Activated effector memory CD4-positive, alpha-beta T cell treated with Interleukin-2 at 50 U/mL for 16 hours (primary cell): ENCODE results near the gene EVA1B.
A peak's percentile ranks its signal among the peaks of the same experiment; 100 is the strongest.

Experiments used
- DNase-seq: peaks from one replicate; pipeline ENCODE4 v3.0.0-alpha.2; 2020

Gene EVA1B

GRCh38 chr1:36345353-36345752, 21.9 kb upstream of the EVA1B start:
- no peak for DNase-seq

DNA sequence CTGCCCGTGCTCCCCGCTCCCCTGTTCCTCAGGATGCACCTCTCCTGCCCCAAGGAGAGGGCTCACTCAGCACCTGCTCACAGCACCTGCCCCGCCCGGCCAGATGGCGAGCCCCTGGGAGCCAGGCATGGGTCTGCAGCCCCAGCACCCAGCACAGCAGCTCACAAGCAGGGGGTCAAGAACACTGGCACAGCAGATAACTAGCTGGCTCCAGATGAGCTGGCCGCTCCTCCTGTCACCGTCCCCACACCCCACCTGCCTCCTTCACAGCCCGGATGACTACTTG, 20.9 kb upstream of the EVA1B start:
- no peak for DNase-seq

DNA sequence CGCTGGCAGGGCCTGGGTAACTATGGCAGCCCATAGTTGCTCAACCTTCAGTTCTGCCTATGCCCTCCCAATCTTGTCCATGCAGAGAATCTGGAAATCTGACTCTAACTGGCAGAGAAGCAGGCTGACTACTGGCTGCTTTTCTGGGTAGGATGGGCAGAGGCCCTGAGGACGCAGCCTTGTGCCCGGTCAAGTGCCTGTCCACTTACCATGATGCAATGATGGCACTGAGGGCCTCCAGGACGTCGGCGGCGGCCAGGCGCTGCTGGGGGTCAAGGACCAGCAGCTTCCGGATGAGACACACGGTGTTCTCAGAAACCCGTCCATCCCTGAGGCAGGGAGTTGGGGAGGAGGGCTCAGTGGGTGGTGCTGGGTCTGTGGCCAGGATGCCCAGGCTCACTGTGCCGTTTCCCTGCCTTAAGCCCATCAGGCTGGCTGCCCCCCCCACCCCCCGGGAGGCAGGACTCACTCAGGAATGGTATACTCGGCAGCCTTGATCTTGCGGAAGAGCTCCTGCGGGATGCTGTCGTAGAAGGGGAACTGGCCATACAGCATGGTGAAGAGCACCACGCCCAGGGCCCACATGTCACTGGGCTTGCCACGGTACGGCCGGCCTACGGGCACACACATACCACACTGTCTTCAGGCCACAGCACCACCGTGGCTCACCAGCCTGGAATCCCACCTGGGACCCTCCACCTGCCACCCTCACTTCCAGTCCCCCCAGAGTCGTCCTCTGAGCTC, 20.4 kb upstream of the EVA1B start:
- no peak for DNase-seq

DNA sequence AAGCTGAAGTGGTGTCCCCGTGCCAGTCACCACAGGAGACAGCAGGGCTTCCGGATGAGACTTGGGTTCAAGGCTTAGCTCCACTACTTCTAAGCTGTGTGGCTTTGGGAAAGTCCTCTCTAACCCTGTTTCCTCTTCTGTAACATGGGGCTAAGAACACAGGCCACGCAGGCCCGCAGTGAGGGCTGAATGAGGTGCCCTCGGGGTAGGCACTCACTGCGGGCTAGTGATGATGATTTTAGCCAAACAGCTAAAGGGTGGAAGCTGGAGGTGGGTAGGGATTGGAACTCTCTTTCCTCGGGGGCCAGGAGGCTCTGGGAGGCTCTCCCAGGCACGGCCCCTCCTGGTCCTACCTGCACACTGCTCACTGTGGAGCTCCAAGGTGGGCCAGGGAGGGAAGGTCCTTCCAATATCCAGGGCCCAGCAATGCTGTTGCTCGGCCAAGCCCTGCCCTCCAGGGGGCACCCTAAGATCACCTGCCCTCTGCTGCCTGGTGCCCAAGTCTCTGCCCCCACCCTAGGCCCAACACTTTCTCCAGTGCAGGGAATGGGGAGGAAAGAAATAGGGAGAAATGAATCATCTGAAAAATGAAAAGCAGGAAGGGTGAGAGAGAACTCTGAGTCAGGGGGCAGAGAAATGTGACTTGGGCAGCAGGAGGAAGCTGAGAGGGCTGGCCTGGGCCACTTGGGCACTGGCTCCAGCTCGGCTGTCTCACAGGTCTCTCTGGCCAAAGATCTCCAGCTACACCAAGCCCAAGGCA, 19.2 kb upstream of the EVA1B start:
- DNase-seq, result peak; percentile 40

GRCh38 chr1:36341626-36342320, 18.3 kb upstream of the EVA1B start:
- no peak for DNase-seq

GRCh38 chr1:36339615-36340014, 16.2 kb upstream of the EVA1B start:
- no peak for DNase-seq

DNA sequence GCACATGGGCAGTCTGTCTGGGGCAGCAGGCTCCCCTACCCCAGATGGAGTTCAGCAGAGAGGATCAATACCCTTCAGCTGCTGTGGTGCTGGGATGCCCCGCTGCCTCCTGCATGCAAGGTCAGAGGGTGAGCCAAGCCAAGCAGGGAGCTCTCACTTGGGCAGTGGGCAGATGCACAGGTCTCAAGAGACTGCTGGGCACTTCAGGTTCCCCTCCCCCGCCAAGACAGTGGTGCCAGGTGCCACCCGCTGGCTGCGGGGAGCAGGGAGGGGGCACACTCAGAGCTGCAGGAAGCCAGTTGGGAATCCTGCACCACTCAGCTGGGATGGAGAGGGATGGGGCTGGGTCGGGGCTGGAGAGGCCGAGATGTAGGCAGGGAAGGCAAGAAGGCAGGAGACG, 15.8 kb upstream of the EVA1B start:
- no peak for DNase-seq

- DNase-seq, result no peak
Observed at GRCh38 chr1:36337830-36338229, 14.4 kb upstream of the EVA1B start.

DNA sequence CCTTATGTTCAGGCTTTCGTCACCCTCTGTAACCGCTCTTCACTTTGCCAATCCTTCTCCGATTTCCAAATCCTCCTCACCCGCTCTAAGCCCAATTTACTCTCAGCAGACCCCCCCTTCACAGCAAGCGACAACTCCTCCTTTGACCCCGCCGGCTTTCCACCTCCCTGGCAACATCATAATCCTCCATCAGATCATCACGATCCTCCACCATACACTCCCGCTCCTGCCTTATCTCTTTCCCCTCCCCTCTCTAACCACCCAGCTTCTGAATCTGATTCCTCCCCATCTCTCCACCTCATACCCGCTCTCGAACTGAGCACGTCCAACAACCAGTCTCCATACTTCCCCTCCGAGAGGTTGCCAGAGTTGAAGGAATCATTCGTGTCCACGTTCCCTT, 7.5 kb upstream of the EVA1B start:
- DNase-seq, result no peak

DNA sequence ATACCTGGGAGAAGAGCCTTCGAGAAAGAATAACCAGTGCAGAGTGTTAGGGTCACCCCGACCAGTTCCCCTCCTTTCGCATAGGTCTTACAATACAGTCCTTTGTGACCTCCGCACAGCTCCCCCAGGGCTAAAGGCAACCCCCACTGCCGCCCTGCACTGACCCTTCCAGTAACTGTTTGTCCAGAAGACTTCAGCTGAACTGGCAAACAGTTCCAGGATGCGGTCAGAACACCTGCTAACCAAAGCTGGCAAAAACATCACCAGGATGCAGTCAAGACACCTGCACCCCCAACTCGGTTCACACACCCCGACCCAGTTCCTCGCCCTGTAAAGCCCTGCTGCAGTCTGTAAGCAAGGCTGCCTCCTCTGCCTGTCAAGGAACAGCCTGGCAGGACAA, 6.4 kb upstream of the EVA1B start:
- no peak for DNase-seq

DNA sequence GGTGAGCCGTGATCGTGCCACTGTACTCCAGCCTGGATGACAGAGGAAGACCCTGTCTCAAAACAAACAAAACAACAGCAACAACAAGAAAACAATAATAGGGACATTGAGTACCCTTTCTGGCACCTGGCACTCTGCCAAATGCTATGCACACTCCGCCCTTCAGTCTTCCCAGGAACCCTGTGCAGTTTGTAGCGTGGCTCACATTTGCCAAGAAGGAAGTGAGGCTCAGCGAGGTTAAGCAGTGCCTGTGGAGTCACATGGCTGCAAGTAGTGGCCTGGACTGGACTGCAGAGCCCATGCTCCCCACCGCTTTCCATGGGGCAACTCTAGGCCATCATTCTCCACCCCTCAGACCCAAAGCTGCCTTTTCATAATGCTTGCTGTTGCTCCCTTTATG, 5.3 kb upstream of the EVA1B start:
- no peak for DNase-seq

GRCh38 chr1:36328088-36328480, 4.6 kb upstream of the EVA1B start:
- DNase-seq, result no peak

DNA sequence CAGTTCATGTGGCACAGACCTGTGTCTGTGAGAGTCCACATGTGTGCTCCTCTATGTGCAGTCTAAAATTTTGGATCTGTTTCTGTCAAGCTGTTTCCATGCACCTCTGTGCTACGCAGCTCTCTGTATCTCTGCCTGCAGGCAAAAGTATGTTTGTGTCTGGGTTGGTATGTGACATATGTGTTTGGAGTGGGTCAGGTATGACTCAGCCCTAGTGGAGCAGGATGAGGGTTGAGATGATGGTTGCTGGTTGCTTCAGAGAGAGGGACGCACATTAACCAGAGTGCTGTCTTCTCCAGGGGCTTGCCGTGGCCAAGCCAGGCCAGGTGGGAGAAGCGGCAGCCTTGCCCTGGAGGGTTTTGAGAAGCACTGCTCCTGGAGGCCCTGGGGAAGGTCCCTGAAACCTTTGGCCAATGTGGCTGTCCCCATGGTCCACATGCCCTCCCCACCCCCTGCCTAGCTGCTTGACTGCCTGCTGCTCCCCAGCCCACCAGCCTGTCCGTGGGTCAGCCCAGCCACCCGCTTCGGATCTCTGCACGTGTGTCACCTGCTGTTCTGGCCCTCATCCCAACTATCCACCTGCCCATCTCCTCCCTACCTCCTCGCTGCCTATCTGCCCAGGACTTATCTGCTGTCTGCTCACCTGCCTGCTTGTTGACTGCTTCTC, 4.1 kb upstream of the EVA1B start:
- no peak for DNase-seq

GRCh38 chr1:36326499-36326898, 3.1 kb upstream of the EVA1B start:
- no peak for DNase-seq

GRCh38 chr1:36324353-36324703, 883 bp upstream of the EVA1B start:
- DNase-seq, result no peak

- peak; percentile 8 for DNase-seq
Observed at GRCh38 chr1:36322786-36323635, 434 bp downstream of the EVA1B start.

DNA sequence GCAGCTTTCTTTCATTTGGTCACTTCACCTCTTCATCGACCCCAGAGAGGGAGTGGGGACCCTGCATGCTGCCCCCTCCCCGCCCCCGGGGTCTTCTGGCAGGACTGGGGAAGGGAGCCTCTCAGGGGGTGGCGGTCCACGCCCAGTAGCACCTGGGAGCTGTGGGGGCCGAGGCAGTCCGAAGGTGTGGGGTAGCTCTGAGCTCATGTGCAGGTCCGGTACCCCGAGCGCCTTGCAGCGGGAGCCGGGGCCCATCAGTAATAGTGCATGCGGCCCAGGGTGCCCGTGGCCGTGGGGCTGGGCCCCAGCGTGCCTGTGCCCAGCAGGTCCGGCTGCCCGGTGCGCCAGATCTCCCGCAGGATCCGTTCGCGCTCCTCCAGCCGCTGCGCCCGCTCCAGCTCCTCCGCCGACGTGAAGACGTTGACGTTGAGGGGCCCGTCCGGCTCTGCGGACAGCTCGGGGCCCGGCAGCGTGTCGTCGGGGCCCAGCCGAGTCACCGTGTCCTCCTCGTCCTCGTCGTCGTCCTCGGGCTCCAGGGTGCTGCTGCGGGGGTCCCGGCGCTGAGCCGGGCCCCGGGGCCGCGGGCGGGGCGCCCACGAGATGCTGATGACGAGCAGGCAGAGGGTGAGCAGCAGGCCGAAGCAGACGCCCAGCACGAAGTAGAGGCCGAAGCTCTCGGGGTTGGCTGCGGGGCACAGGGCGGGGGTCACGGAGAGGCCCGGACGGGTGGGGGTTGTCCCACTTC, 1.2 kb downstream of the EVA1B start:
- no peak for DNase-seq

GRCh38 chr1:36321119-36321951, 2.1 kb downstream of the EVA1B start:
- DNase-seq, result no peak

GRCh38 chr1:36320767-36321118, 2.7 kb downstream of the EVA1B start:
- no peak for DNase-seq

GRCh38 chr1:36320291-36320761, 3.1 kb downstream of the EVA1B start:
- DNase-seq, result no peak

DNA sequence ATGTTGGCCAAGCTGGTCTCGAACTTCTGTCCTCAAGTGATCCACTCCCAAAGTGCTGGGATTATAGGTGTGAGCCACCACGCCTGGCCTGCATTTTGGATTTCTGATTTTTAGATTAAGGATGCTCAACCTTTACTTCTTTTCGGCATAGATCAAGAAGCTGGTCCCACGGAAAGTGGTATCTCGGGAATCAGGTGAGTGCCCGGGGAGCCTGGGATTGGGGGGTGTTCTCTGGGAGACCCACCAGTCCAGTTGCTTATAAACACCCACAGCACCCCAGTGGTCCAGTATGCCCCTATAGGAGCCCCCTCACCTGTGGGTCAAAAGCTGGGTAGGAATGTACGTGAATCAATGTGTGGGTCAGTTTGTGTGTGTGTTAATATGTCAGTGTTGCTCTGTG, 14.0 kb downstream of the EVA1B start:
- no peak for DNase-seq
